8988T (cell line): ENCODE measurements around the gene NRXN3.

ENCODE experiments used
- DNase-seq: peaks from one replicate; pipeline ENCODE4 v3.0.0; 2011

The NRXN3 gene

GRCh38 chr14:78848234-78848820 lies 678.2 kb downstream of the NRXN3 start:
- DNase-seq = no peak

GRCh38 chr14:78849952-78850351 lies 679.8 kb downstream of the NRXN3 start:
- DNase-seq = no peak

DNA sequence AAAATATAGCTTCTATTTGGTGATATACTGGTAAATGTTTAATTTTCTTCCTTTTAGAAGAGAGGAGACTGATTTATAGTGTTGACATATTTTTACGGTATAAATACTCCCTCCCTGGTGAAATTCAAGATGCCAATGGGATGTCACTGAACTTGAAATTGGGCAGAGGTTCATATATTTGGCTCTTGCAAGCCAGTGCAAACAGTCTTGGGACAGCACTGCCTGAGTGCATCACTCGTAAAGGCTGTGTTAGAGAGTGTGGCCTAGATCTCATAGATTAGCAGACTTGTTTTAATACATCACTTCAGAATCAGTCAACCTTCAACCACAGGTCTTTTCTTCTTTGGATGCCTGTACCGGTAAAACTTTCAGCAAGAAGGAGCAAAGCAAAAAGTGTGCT lies 681.0 kb downstream of the NRXN3 start:
- no peak for DNase-seq

DNA sequence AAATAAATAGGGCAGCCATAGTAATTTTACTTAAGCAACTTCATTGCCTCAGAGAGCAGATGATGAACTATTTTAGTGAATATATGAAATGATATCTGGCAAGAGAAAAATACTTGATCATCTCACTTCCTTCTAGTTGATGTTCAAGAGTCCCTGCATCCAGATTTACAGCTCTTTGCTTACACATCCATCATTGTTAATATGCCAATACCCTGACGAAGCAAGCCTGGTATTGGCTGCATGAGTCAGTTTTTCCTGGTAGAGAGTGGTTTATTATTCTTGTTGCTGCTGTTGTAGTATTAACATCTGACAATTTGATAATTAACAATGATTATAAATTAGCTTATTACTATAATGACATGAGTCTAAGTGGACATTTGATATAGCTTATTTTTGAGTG lies 681.9 kb downstream of the NRXN3 start:
- no peak for DNase-seq

GRCh38 chr14:78857974-78858373 lies 687.8 kb downstream of the NRXN3 start:
- DNase-seq = no peak

GRCh38 chr14:78863143-78863542 lies 693.0 kb downstream of the NRXN3 start:
- no peak for DNase-seq

- no peak for DNase-seq
Measured at GRCh38 chr14:78872837-78873236, 702.7 kb downstream of the NRXN3 start.

DNA sequence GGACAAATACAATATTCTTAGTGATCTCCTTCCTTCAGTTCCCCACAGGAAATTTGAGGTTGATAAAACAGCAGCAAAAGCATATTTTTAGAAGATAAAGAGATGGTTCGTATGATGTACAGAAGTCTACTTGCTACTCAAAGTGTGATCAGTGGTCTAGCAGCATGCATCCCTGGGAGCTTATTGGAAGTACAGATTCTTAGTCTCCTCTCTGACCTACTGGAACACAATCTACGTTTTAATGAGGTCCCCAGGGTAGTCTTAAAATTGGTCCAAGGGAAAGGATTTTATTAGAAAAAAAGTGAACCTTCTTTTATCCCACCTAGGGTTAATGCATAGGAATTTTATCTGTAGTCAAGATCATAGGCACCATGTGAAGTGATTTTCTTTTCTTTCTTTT lies 703.4 kb downstream of the NRXN3 start:
- DNase-seq = no peak

GRCh38 chr14:78875049-78875448 lies 704.9 kb downstream of the NRXN3 start:
- no peak for DNase-seq

GRCh38 chr14:78885884-78886283 lies 715.7 kb downstream of the NRXN3 start:
- DNase-seq = no peak

- DNase-seq = no peak
Measured at GRCh38 chr14:78897443-78897842, 727.3 kb downstream of the NRXN3 start.

GRCh38 chr14:78902010-78902623 lies 731.9 kb downstream of the NRXN3 start:
- DNase-seq = no peak

DNA sequence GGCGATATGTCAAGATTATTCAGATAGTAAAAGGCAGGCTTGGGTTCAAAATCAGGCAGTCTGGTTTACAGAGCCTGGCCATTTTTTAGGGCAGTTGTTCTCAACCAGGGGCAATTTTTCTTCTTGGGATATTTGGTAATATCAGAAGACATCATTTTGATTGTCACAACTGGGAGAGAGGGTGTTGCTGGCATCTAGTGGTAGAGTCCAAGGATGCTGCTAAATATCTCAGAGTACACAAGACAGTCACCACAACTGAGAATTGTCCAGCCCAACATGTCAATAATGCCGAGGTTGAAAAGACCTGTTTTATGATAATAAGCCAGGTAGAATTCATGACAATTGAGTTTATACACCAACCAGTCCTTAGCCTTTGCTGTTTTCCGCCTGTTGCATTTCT lies 733.9 kb downstream of the NRXN3 start:
- DNase-seq = no peak

DNA sequence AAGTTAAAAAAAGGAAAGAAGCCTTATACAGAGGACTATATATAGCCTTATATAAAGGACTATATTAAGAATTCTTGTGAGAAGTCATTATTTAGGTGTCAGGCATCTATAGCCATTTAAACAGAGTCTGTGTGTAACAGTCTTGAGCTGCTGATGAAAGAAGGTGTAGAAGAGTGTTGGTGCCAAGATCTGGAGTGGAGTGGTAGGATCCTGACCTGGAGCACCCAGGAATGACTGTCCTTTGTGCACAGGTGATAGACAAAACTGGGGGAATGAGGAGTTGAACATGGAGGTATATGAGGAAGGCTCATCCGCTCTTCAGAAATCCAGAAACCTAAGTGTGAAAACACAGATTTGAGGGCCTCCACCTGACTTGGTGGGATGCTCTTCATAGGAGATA lies 747.3 kb downstream of the NRXN3 start:
- DNase-seq = no peak

DNA sequence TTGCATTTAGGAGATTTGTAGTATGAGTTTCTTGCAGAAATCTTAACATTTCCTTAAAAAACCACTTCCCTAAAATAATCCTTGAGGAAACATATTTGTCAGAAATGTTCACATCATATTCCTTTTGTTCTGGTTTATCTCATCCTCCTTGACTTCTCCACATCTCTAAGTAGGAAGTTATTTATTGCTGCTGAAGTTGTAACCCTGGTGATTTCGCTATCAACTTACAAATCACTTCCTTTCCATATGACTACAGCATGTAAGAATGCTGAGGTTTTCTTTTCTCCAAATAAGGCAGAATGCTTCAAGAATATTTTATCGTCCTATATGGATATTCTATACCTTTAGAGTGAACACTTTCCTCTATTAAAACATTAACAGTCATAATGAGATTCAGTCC lies 751.7 kb downstream of the NRXN3 start:
- DNase-seq = no peak

DNA sequence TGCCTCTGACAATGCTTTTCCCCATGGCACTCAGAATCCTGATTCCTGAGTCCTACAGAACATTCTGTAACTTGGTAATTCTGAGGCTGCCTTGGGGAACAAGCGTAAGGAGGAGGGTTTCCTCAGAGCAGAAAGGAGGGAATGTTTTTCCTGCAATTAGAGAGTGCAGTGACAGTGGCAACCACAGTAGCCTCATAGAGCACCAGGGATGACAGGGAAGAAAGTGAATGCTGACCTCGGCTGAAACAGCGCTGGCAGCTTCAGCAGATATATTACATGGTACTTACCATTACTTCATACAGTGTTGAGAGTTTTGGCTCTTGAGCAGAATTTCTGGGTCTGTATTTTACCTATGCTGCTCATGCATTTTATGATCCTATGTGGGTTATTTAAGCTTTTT lies 757.1 kb downstream of the NRXN3 start:
- no peak for DNase-seq

- DNase-seq = no peak
Measured at GRCh38 chr14:78933166-78933565, 763.0 kb downstream of the NRXN3 start.

- peak; percentile 13 for DNase-seq
Measured at GRCh38 chr14:78933948-78934524, 763.9 kb downstream of the NRXN3 start.

DNA sequence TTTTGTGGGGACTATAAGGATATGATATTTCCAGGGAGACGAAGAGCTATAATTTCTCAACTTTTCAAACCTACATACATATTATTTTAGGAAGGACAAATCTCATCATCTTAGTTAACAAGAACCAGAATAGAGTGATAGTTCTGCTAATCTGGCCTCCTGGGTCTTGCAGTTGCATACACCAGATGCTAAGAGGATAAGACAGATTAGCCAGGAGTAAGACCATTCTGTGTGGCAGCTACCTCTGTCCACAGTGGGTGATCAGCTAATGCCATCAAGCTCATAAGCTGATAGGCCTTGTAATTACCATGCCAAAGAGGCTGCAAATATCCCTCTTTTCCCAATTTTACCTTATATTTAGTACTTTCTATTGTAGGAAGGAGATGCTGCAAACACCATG lies 776.8 kb downstream of the NRXN3 start:
- DNase-seq = no peak

DNA sequence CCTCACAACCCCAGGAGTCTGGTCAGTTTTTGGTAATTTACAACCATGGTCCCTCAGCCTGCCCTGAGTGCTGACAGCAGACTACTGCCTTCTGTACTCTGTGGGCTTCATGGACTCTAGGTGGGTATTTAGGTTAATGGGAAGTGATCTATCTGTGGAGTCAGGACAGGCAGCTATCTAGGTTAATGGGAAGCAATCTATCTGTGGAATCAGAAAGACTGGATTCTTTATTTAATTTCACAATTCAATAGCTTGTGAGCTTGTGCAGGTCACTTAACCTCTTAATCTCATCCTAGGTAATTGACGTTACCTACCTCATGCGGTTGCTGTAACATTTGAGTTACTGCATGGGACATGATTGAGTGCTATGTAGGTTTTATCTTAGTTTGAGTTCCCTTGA lies 777.5 kb downstream of the NRXN3 start:
- no peak for DNase-seq

GRCh38 chr14:78950649-78951048 lies 780.5 kb downstream of the NRXN3 start:
- DNase-seq = no peak

DNA sequence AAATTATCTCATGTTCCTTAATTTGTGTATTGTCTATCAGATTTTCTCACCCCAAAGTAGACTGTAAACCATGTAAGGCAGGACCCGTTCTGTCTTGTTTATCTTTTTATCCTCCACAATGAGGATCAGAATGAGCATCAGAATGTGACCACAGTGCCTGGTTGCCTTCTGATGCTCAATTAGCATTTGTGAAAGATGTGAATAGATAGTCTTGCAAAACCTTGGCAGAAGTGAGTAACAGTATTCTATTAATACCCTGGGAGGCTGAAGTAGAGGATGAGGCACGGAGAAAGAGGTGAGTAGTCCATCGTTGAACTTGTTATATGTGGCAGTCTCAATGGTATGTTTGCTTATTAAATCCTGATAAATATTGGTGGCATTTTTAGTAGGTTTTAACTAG lies 781.4 kb downstream of the NRXN3 start:
- no peak for DNase-seq

DNA sequence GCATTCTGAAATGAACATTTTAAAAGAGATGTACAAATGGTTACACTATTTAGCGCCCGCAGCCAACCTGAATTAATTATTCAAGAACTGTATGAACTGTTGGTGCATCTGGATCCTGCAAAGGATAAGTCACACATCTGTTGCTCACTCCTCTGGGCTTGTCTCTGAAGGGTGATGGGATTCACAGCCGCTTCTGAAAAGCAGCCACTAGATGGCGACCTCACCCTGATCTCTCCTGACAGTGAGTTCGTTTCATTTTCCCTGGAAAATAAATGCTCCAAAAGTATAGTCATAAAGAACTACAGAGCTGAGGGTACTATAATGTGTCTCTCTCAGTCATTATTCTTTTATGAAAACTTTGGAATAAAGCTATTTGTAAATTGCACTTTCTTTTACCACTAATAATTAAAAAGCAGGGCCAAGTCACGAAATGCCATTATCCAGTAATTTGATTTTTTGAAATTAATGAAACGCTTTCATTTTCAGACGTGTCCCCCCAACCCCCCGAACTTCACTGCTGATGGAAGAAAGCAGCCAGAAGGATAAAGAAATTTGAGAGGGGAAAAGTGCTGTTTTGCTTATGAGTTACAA lies 789.6 kb downstream of the NRXN3 start:
- peak; percentile 29 for DNase-seq

GRCh38 chr14:78967111-78967809 lies 797.1 kb downstream of the NRXN3 start:
- no peak for DNase-seq
